Right lobe of liver (tissue), 6 donors: ENCODE data around the gene RNF26. TPM values are rescaled to one million over a fixed set of nuclear protein-coding genes. Genes with fewer than 3 reads are reported as not detected.

Source experiments
- ATAC-seq, 4 donors: fragments of 200-7000 bp; cut with Tn5 transposase; one replicate each; pipeline ENCODE4 v1.9.1; 2020; ENCODE audit warnings: mild to moderate bottlenecking in 4 of 4, moderate library complexity in 4 of 4
- DNase-seq, 3 donors: peaks; one replicate each; pipeline ENCODE4 v3.0.0-alpha.2; 2020
- H3K27ac ChIP-seq, 3 donors: fragments of 200-600 bp; one replicate each; pipeline ENCODE4 v1.8.0; 2022
- H3K27me3 ChIP-seq, 2 donors: fragments of 200-600 bp; one replicate each; pipeline ENCODE4 v1.8.0; 2022
- H3K36me3 ChIP-seq, 4 donors: fragments of 200-600 bp; sonication (generic) in 1 of 4; one replicate each; pipeline versions ENCODE4 v1.5.1 to v1.8.0; 2017 to 2022; ENCODE audit warnings: control low read depth in 1 of 4
- H3K4me1 ChIP-seq, 4 donors: fragments of 200-600 bp; sonication (generic) in 1 of 4; one replicate each; pipeline versions ENCODE4 v1.5.1 to v1.8.0; 2017 to 2022; ENCODE audit warnings: control low read depth in 1 of 4
- H3K4me3 ChIP-seq, 3 donors: fragments of 200-600 bp; one replicate each; pipeline ENCODE4 v1.8.0; 2022
- H3K9me3 ChIP-seq, 4 donors: fragments of 200-600 bp; sonication (generic) in 1 of 4; one replicate each; pipeline versions ENCODE4 v1.5.1 to v1.8.0; 2017 to 2022; ENCODE audit warnings: control low read depth in 1 of 4
- POLR2A ChIP-seq: fragments of 450-650 bp; IDR thresholded peaks from one replicate; pipeline ENCODE4 v1.6.1; 2017; ENCODE audit warnings: antibody characterized with exemption, mild to moderate bottlenecking
- WGBS: methylation state at CpG from one replicate; pipeline ENCODE4 v1.1.6; 2018; ENCODE audit warnings: low coverage, low lambda C conversion rate; ENCODE audit not compliant: insufficient coverage; ENCODE audit errors: missing lambda C conversion rate; 5-methylcytosine and 5-hydroxymethylcytosine counted together
- intact Hi-C, 2 donors: fragments of 100-400 bp; cut with DNase I; formaldehyde crosslinking; loops; one replicate each; pipeline versions ENCODE4 v1.11.2 to v1.14.1; 2022
- total RNA-seq, 6 experiments: library from RNA; depleted of rRNA in 2 of 6; stranded (reverse); fragments of >200 nt in 2 of 6; fragmentation: NEBNext Ultra II Directional in 3 of 6; extraction: Animal tissue kit (Norgen Biotek cat#: 25700) in 3 of 6; gene quantifications; one replicate each; pipeline versions ENCODE4 v1.1.0 to v1.2.4, GENCODE V29; 2016 to 2023
- TF ChIP-seq, protein P1 (sequence below), 4 donors: fragments of 200-600 bp in 3 of 4; fragments of 450-650 bp in 1 of 4; IDR thresholded peaks; one replicate each; pipeline versions ENCODE4 v1.5.1 to v1.8.0; 2016 to 2022; ENCODE audit warnings: antibody characterized with exemption in 4 of 4, mild to moderate bottlenecking in 2 of 4
- donor health status: DM: no; HTN: yes; CAD: no.
- donor health status: DM: no; HTN: no; CAD: no.
- donor health status: DM: no; HTN: no; CAD: no.
- donor health status: DM: no; HTN: yes; CAD: no.
- donor health status: DM: no; HTN: yes; CAD: no.

Gene RNF26
- total RNA-seq, 6 experiments from 2014 or later, result 12.9 to 18.1 (median 15.1) TPM

DNA sequence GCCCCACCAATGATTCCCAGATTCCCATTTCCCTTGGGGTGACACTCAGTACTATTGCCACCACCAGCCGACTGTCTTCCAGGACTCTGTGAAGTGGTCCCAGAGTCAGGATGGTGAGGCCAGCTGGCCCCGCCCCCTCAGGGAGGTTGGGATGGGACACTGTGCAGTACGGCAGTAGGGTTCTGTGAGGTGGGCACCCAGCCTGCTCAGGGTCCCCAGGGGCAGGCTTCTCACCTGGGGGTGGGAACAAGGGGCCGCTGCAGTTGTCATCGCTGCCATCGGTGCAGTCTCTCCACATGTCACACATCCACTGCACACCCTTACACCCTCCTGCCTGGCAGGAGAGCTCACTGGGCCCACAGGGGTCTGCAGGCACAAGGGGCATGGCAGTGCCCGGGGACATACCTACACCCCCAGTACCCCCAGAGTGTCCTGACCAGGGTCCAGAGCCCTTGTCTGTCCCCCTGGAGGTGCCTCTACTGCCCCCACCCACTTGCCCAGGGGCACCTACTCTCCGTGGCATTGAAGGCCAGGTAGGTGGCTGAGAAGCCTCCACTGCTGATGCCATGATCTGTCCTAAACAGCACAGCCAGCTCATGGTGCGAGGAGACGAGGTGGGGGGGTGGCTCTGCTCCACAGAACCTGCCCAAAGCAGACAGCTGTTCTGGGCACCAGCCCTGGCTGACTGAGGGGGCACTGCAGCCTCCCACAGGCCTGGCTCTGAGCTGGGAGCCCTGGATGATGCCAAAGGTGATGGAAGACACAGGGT lies 8.2 kb downstream of the RNF26 start:
- WGBS, result no CpG with 5 or more reads among the region's 10 CpGs
- no peaks in the 10 kb centered on the region for H3K27me3 ChIP-seq
- no peak overlapping the region for H3K27ac ChIP-seq
- DNase-seq (peak in 1 of 3 donors; percentile 37), ATAC-seq (no peak)
- no peaks in the 10 kb centered on the region for H3K9me3 ChIP-seq
- intact Hi-C loops, result no loop called here
- no peak for TF ChIP-seq POLR2A
- TF ChIP-seq, protein P1, sequence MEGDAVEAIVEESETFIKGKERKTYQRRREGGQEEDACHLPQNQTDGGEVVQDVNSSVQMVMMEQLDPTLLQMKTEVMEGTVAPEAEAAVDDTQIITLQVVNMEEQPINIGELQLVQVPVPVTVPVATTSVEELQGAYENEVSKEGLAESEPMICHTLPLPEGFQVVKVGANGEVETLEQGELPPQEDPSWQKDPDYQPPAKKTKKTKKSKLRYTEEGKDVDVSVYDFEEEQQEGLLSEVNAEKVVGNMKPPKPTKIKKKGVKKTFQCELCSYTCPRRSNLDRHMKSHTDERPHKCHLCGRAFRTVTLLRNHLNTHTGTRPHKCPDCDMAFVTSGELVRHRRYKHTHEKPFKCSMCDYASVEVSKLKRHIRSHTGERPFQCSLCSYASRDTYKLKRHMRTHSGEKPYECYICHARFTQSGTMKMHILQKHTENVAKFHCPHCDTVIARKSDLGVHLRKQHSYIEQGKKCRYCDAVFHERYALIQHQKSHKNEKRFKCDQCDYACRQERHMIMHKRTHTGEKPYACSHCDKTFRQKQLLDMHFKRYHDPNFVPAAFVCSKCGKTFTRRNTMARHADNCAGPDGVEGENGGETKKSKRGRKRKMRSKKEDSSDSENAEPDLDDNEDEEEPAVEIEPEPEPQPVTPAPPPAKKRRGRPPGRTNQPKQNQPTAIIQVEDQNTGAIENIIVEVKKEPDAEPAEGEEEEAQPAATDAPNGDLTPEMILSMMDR (IDR thresholded peaks at IDR 0.05), result no peak
- H3K4me3 ChIP-seq, result no peak overlapping the region
- peaks cover 0 to 18% (median 7%) of the 10 kb centered on the region in 4 donors for H3K4me1 ChIP-seq
- no peaks in the 10 kb centered on the region for H3K36me3 ChIP-seq

DNA sequence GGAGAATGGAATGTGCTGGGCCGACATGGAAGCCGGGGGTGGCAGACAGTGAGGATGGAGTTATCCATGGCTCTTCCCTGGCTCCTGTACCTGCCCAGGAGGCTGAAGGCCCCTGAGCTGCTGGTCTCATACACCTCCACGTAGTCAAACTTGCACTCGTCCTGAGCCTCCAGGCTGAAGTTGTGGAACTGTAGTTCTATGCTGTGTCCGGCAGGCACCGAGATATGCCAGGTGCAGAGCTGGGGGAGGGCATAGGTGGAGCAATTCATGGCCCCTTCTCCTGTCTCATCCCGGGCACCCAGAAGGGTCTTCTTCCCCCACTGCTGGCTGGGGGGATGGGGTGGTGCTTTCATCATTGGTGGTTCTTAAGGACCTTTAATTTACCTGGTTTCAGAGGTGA lies 9.4 kb downstream of the RNF26 start:
- ATAC-seq (no peak), DNase-seq (no peak)
- H3K36me3 ChIP-seq, result no peaks in the 10 kb centered on the region
- WGBS, result no CpG with 5 or more reads among the region's 7 CpGs
- TF ChIP-seq, protein P1 (IDR thresholded peaks at IDR 0.05), result no peak
- TF ChIP-seq POLR2A, result no peak
- H3K27ac ChIP-seq, result no peak overlapping the region
- no peaks in the 10 kb centered on the region for H3K27me3 ChIP-seq
- no peaks in the 10 kb centered on the region for H3K9me3 ChIP-seq
- peaks cover 0 to 14% (median 7%) of the 10 kb centered on the region in 4 donors for H3K4me1 ChIP-seq
- intact Hi-C loops, result no loop called here
- H3K4me3 ChIP-seq, result no peak overlapping the region

DNA sequence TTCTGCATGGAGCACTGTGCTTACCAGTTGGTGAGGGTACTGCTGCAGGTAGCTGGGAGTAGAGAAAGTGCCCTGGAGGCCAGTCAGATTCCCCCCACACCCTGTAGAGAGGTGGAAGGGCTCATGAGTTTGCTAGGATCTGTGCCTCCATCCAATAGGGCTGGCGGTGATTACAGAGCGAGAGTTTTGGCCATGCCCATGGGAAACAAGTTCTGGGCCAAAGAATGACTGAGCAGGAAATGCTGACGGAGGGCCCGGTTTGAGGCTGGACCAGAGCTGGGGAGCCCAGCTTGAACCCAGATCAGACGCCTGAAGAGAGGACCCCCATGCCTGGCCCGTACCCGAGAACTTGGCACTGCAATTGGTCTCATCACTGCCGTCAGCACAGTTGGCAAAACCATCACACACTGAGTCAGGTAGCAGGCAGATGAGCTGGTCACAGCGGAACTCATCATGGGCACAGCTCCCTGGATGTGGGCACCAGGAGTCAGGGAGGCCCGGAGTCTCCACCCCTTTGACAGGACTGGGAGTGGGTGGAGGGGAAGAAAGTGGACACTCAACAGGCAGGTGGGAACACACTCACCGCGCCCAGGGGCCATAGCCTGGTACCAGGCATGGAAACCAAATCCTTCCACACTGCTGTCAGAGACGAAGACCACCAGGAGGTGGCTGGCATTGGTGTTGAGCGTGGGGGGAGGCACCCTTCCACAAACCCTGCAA lies 10.1 kb downstream of the RNF26 start:
- 72% methylated on average over 7 of the region's 14 CpGs for WGBS

DNA sequence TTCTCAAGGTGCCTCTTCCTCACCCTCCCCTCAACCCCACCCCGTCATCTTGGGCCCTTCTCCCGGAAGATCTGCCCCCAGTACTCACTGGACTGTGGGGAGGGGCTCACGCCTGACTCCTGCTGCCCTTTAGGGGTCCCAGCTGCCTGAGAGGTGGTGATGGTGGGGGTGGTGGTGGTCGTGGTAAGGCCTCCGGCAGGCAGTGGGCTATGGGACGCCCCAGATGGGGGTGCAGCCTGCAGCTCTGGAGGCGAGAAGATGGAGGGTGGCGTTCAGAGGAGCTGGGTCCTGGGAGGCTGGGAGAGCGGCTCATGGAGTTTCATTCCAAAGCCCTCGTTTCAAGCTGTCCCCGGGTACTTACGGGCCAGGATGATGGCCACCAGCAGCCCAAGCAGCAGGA lies 11.4 kb downstream of the RNF26 start:
- TF ChIP-seq, protein P1 (IDR thresholded peaks at IDR 0.05), result no peak
- TF ChIP-seq POLR2A, result no peak
- ATAC-seq (no peak), DNase-seq (peak in 1 of 3 donors; percentile 28)
- Histone ChIP-seq H3K9me3 (no peaks in the 10 kb centered on the region), H3K36me3 (no peaks in the 10 kb centered on the region), H3K27ac (no peak overlapping the region), H3K4me3 (no peak overlapping the region), H3K4me1 (no peaks in the 10 kb centered on the region), H3K27me3 (no peaks in the 10 kb centered on the region)
- intact Hi-C loops, result no loop called here
- 78% methylated on average over 10 of the region's 12 CpGs for WGBS

More for the DNA sequence above, 10.1 kb downstream of the RNF26 start:
- no peaks in the 10 kb centered on the region for H3K36me3 ChIP-seq
- H3K9me3 ChIP-seq, result no peaks in the 10 kb centered on the region
- intact Hi-C loops, result no loop called here
- H3K4me1 ChIP-seq, result peaks cover 0 to 9% (median 3%) of the 10 kb centered on the region in 4 donors
- TF ChIP-seq, protein P1 (IDR thresholded peaks at IDR 0.05), result no peak
- TF ChIP-seq POLR2A, result no peak
- no peak for ATAC-seq
- H3K4me3 ChIP-seq, result no peak overlapping the region
- no peak overlapping the region for H3K27ac ChIP-seq
- H3K27me3 ChIP-seq, result no peaks in the 10 kb centered on the region
- DNase-seq, result peak in 1 of 3 donors; percentile 33
